H9 (cell line): Measurements from ENCODE around the gene RASAL1. TPM values are rescaled to one million over a fixed set of nuclear protein-coding genes. Genes with fewer than 3 reads are reported as not detected.

Source experiments
- DNase-seq: peaks from one replicate; pipeline ENCODE4 v3.0.0-alpha.2; 2017
- H2AFZ ChIP-seq: one replicate; pipeline ENCODE4 v1.6.1; 2013; ENCODE audit warnings: mild to moderate bottlenecking, low read length, control low read depth, moderate library complexity
- H2AK5ac ChIP-seq: 2 replicates; pipeline ENCODE4 v1.6.1; 2013; ENCODE audit warnings: low read length, control low read depth, mixed read lengths; ENCODE audit not compliant: insufficient read length
- H2BK120ac ChIP-seq: one replicate; pipeline ENCODE4 v1.6.1; 2013; ENCODE audit warnings: low read depth, mild to moderate bottlenecking, low read length, control low read depth, inconsistent platforms; ENCODE audit not compliant: poor library complexity, severe bottlenecking
- H2BK12ac ChIP-seq: 2 replicates; pipeline ENCODE4 v1.6.1; 2013; ENCODE audit warnings: low read length, control low read depth, mixed read lengths, low read depth; ENCODE audit not compliant: insufficient read length
- H2BK15ac ChIP-seq: 2 replicates; pipeline ENCODE4 v1.6.1; 2013; ENCODE audit warnings: low read depth, low read length, control low read depth
- H2BK20ac ChIP-seq: one replicate; pipeline ENCODE4 v1.6.1; 2013; ENCODE audit warnings: low read depth, mild to moderate bottlenecking, low read length, control low read depth, inconsistent platforms; ENCODE audit not compliant: poor library complexity, severe bottlenecking
- H2BK5ac ChIP-seq: 2 replicates; pipeline ENCODE4 v1.6.1; 2013; ENCODE audit warnings: low read length, control low read depth, mixed read lengths; ENCODE audit not compliant: insufficient read length
- H3K14ac ChIP-seq: 2 replicates; pipeline ENCODE4 v1.6.1; 2013; ENCODE audit warnings: low read length, control low read depth; ENCODE audit not compliant: insufficient read depth
- H3K18ac ChIP-seq: 2 replicates; pipeline ENCODE4 v1.6.1; 2013; ENCODE audit warnings: low read depth, mild to moderate bottlenecking, mixed read lengths, low read length, control low read depth; ENCODE audit not compliant: insufficient read length
- H3K23ac ChIP-seq: 2 replicates; pipeline ENCODE4 v1.6.1; 2013; ENCODE audit warnings: low read length, control low read depth, mixed read lengths, low read depth; ENCODE audit not compliant: insufficient read length
- H3K23me2 ChIP-seq: 2 replicates; pipeline ENCODE4 v1.6.1; 2013; ENCODE audit warnings: low read depth, mild to moderate bottlenecking, mixed read lengths, low read length, control low read depth; ENCODE audit not compliant: insufficient read length, poor library complexity, severe bottlenecking
- H3K27ac ChIP-seq: 2 replicates; pipeline ENCODE4 v1.5.1; 2013; ENCODE audit warnings: low read length, control low read depth, mixed read lengths, low read depth; ENCODE audit not compliant: insufficient read length
- H3K27me3 ChIP-seq: 2 replicates; pipeline ENCODE4 v1.6.1; 2013; ENCODE audit warnings: low read length, control low read depth, inconsistent platforms; ENCODE audit not compliant: insufficient read depth
- H3K4ac ChIP-seq: 2 replicates; pipeline ENCODE4 v1.6.1; 2013; ENCODE audit warnings: low read depth, mild to moderate bottlenecking, control low read depth, inconsistent platforms, low read length, moderate library complexity
- H3K4me1 ChIP-seq: 2 replicates; pipeline ENCODE4 v1.6.1; 2013; ENCODE audit warnings: low read length, control low read depth, inconsistent platforms; ENCODE audit not compliant: insufficient read depth
- H3K4me2 ChIP-seq: 2 replicates; pipeline ENCODE4 v1.6.1; 2013; ENCODE audit warnings: low read length, control low read depth, mixed read lengths; ENCODE audit not compliant: insufficient read length, insufficient read depth
- H3K56ac ChIP-seq: 2 replicates; pipeline ENCODE4 v1.6.1; 2013; ENCODE audit warnings: low read depth, mild to moderate bottlenecking, mixed read lengths, low read length, control low read depth; ENCODE audit not compliant: insufficient read length
- H3K79me1 ChIP-seq: 2 replicates; pipeline ENCODE4 v1.6.1; 2013; ENCODE audit warnings: low read depth, mild to moderate bottlenecking, moderate library complexity, low read length, control low read depth, inconsistent platforms; ENCODE audit not compliant: insufficient read depth, poor library complexity, severe bottlenecking
- H3K79me2 ChIP-seq: 2 replicates; pipeline ENCODE4 v1.6.1; 2013; ENCODE audit warnings: low read length, control low read depth, inconsistent platforms; ENCODE audit not compliant: insufficient read depth
- H3K9ac ChIP-seq: 2 replicates; pipeline ENCODE4 v1.6.1; 2013; ENCODE audit warnings: low read length, control low read depth, mixed read lengths; ENCODE audit not compliant: insufficient read length; ENCODE audit errors: extremely low read depth
- H3K9me3 ChIP-seq: one replicate; pipeline ENCODE4 v1.6.1; 2013; ENCODE audit warnings: low read depth, low read length, inconsistent platforms; ENCODE audit not compliant: control insufficient read depth
- H3T11ph ChIP-seq: one replicate; pipeline ENCODE4 v1.6.1; 2013; ENCODE audit warnings: mild to moderate bottlenecking, low read length, control low read depth, inconsistent platforms
- H4K20me1 ChIP-seq: one replicate; pipeline ENCODE4 v1.6.1; 2013; ENCODE audit not compliant: control insufficient read depth, insufficient read length, insufficient read depth
- H4K5ac ChIP-seq: 2 replicates; pipeline ENCODE4 v1.6.1; 2013; ENCODE audit warnings: low read depth, mild to moderate bottlenecking, mixed read lengths, low read length, control low read depth; ENCODE audit not compliant: insufficient read length
- H4K8ac ChIP-seq: replicated peaks from 2 replicates; pipeline ENCODE4 v1.6.1; 2013; ENCODE audit warnings: low read length, control low read depth, mixed read lengths, low read depth; ENCODE audit not compliant: insufficient read length
- H4K91ac ChIP-seq: 2 replicates; pipeline ENCODE4 v1.6.1; 2013; ENCODE audit warnings: low read depth, mild to moderate bottlenecking, moderate library complexity, mixed read lengths, low read length, control low read depth; ENCODE audit not compliant: insufficient read length
- H3K27ac Mint-ChIP-seq, 3 experiments: 2 replicates in 2 of 3; 3 replicates in 1 of 3; pipeline ENCODE4 v1.8.0; 2020 to 2021; ENCODE audit warnings: mixed read lengths in 3 of 3, mild to moderate bottlenecking in 1 of 3, moderate library complexity in 1 of 3
- H3K27me3 Mint-ChIP-seq: 2 replicates; pipeline ENCODE4 v1.8.0; 2021; ENCODE audit warnings: low read depth, mild to moderate bottlenecking, moderate library complexity, mixed read lengths
- H3K36me3 Mint-ChIP-seq, 3 experiments: 2 replicates in 2 of 3; 3 replicates in 1 of 3; pipeline ENCODE4 v1.8.0; 2020 to 2021; ENCODE audit warnings: low read depth in 3 of 3, mixed read lengths in 3 of 3; ENCODE audit not compliant: insufficient read depth in 1 of 3
- H3K4me1 Mint-ChIP-seq, 2 experiments: 2 replicates each; pipeline ENCODE4 v1.8.0; 2020; ENCODE audit warnings: mixed read lengths in 2 of 2
- H3K4me3 Mint-ChIP-seq, 2 experiments: 2 replicates in 1 of 2; 3 replicates in 1 of 2; pipeline ENCODE4 v1.8.0; 2020 to 2021; ENCODE audit warnings: mild to moderate bottlenecking in 2 of 2, mixed read lengths in 2 of 2, moderate library complexity in 1 of 2
- H3K9me3 Mint-ChIP-seq, 2 experiments: 2 replicates in 1 of 2; 3 replicates in 1 of 2; pipeline ENCODE4 v1.8.0; 2020; ENCODE audit warnings: mild to moderate bottlenecking in 2 of 2, mixed read lengths in 2 of 2, moderate library complexity in 1 of 2
- CTCF ChIP-seq: fragments of 200-600 bp; sonication (generic); conservative IDR thresholded peaks from 3 replicates; pipeline ENCODE4 v1.8.0; 2021; ENCODE audit warnings: antibody characterized with exemption, mild to moderate bottlenecking
- WGBS: extraction: QIAGEN DNeasy Blood & Tissue Kit; methylation state at CpG from one replicate; pipeline ENCODE4 v1.1.7; 2013; ENCODE audit warnings: missing lambda C conversion rate, low lambda C conversion rate, mixed read lengths; ENCODE audit not compliant: insufficient read length; ENCODE audit errors: extremely low coverage; 5-methylcytosine and 5-hydroxymethylcytosine counted together
- total RNA-seq: library from RNA; stranded (reverse); gene quantifications from 2 replicates; pipeline ENCODE4 v1.2.1, GENCODE V29; 2021

Gene RASAL1
- total RNA-seq, 1 experiment from 2014 or later = 2.3 TPM

GRCh38 chr12:113130457-113131135 lies 5.0 kb downstream of the RASAL1 start:
- peak overlapping the region in 1 of 3 experiments; percentile 44; a peak in 1 of 7 replicates for H3K27ac Mint-ChIP-seq
- Histone ChIP-seq H3K79me2 (no peaks in the 10 kb centered on the region), H3K27me3 (no peaks in the 10 kb centered on the region), H2AK5ac (no peak overlapping the region), H3K9ac (no peak overlapping the region), H2BK120ac (no peak overlapping the region), H2BK5ac (no peak overlapping the region), H4K5ac (no peak overlapping the region), H2BK12ac (no peak overlapping the region), H4K20me1 (no peaks in the 10 kb centered on the region), H3K23ac (no peak overlapping the region), H3K4ac (no peak overlapping the region), H3K79me1 (no peaks in the 10 kb centered on the region), H2BK20ac (no peak overlapping the region), H3K14ac (no peak overlapping the region), H3K23me2 (peaks cover 7% of the 10 kb centered on the region), H3K27ac (no peak overlapping the region), H3K56ac (no peak overlapping the region), H2BK15ac (no peak overlapping the region), H4K8ac (no peak overlapping the region), H3K4me1 (no peaks in the 10 kb centered on the region), H2AFZ (no peak overlapping the region), H4K91ac (no peak overlapping the region), H3T11ph (no peak overlapping the region), H3K4me2 (no peak overlapping the region), H3K9me3 (no peaks in the 10 kb centered on the region), H3K18ac (no peak overlapping the region)
- H3K27me3 Mint-ChIP-seq = peaks cover 27% of the 10 kb centered on the region
- peak; percentile 66 for TF ChIP-seq CTCF
- peaks cover 4 to 8% of the 10 kb centered on the region in 2 experiments; a peak in 3 of 4 replicates for H3K4me1 Mint-ChIP-seq
- WGBS = no CpG with 5 or more reads among the region's 18 CpGs
- H3K36me3 Mint-ChIP-seq = no peaks in the 10 kb centered on the region
- peaks cover 0 to 2% of the 10 kb centered on the region in 2 experiments; a peak in 1 of 5 replicates for H3K9me3 Mint-ChIP-seq
- no peak overlapping the region for H3K4me3 Mint-ChIP-seq
- DNase-seq = peak; percentile 88
